HL-60/S4 treated with phorbol 12-myristate 13-acetate at 8.2 ng/mL for 4 days and 3 days (cell line): ENCODE measurements around the gene AFG1L.
"Not testable (repeated sequence)": the region's sequence is repeated elsewhere in the genome, so short reads cannot be mapped to it uniquely, and the experiment has no call there.

Experiments
- in situ Hi-C: fragments of 300-500 bp; cut with MboI; formaldehyde crosslinking; loops from 2 replicates; pipeline ENCODE4 v1.15.0; 2022; ENCODE audit warnings: low sequenced_read_pairs

AFG1L gene

GRCh38 chr6:108507316-108507715, 212.5 kb downstream of the AFG1L start:
- in situ Hi-C loops = no loop called here

- in situ Hi-C loops = no loop called here
Observed at GRCh38 chr6:108510461-108511319, 215.8 kb downstream of the AFG1L start.

- in situ Hi-C loops = no loop called here
Observed at GRCh38 chr6:108518714-108519576, 224.1 kb downstream of the AFG1L start.

GRCh38 chr6:108521616-108522107, 226.8 kb downstream of the AFG1L start:
- in situ Hi-C loops = no loop called here

- in situ Hi-C loops = no loop called here
Observed at GRCh38 chr6:108523697-108524096, 228.8 kb downstream of the AFG1L start.

- in situ Hi-C loops = no loop called here
Observed at GRCh38 chr6:108524528-108525248, 229.8 kb downstream of the AFG1L start.

DNA sequence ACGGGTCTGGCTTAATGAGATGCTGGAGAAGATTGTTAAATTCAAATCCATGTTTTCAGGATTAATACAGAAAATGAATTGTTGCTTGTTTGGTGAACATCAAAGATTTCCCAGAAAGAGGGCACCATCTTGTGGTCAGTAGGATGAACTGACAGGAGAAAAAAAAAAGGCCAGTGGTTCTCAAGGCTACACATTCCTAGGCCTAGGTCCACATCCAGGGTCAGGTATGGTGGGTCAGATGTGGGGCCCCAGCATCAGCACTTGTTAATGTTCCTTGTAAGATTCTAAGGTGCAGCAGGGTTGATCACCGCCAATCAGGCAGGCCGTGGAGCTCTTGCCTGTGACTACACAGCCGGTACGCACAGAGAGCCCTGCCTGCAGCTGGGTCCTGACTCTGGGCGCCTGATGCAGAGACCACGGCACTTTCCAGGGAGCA, 231.9 kb downstream of the AFG1L start:
- in situ Hi-C loops = no loop called here

- in situ Hi-C loops = no loop called here
Observed at GRCh38 chr6:108528878-108529277, 234.0 kb downstream of the AFG1L start.

DNA sequence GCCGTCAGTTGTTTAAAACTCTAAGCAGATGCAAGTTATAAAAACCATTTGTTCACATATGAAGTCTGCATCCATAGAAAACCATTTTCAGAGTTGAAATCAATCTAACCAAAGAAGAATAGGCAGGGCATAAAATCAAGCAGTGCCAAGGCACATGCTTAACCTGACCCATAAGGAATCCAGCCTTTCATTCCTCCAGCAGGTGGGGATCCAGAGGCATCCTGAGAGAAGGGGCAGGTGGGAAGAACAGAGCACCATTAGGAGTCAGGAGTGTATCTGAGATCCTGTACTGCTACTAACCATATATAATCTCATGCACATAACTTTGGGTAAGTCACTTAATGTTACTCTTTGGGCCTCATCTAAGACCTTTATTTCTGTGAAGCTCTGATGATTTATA, 236.5 kb downstream of the AFG1L start:
- in situ Hi-C loops = no loop called here

- in situ Hi-C loops = no loop called here
Observed at GRCh38 chr6:108535114-108535742, 240.4 kb downstream of the AFG1L start.

GRCh38 chr6:108535920-108536535, 241.2 kb downstream of the AFG1L start:
- in situ Hi-C loops = not testable (repeated sequence)

GRCh38 chr6:108541843-108542759, 247.2 kb downstream of the AFG1L start:
- in situ Hi-C loops = loop anchor here (10.0 kb wide), 1 partner anchor 523 kb away; no protein-coding TSS in a partner anchor

GRCh38 chr6:108543175-108543940, 248.5 kb downstream of the AFG1L start:
- in situ Hi-C loops = loop anchor here (10.0 kb wide), 1 partner anchor 521 kb away; no protein-coding TSS in a partner anchor

DNA sequence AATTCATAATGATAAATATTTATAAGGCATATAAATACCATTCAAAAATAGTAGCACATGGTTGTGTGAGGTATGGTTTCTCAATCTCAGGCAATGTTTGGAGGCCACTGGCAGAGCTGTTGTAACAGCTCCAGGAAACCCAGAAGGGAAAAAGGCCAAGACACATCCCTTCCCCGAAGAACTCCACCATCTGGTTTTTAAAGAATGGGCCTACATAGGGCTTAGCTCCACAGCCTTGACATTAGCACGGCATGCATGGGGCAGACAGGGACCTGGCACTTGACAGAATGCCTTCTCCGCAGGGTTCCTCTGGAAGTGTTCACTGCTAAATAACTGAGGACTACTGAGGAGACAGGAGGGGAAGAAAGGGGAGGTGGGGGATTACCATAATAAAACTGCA, 249.8 kb downstream of the AFG1L start:
- in situ Hi-C loops = loop anchor here (10.0 kb wide), 1 partner anchor 520 kb away; no protein-coding TSS in a partner anchor

GRCh38 chr6:108546079-108547049, 251.5 kb downstream of the AFG1L start:
- in situ Hi-C loops = loop anchor here (10.0 kb wide), 1 partner anchor 518 kb away; no protein-coding TSS in a partner anchor

GRCh38 chr6:108549241-108549640, 254.4 kb downstream of the AFG1L start:
- in situ Hi-C loops = loop anchor here (10.0 kb wide), 1 partner anchor 516 kb away; no protein-coding TSS in a partner anchor

DNA sequence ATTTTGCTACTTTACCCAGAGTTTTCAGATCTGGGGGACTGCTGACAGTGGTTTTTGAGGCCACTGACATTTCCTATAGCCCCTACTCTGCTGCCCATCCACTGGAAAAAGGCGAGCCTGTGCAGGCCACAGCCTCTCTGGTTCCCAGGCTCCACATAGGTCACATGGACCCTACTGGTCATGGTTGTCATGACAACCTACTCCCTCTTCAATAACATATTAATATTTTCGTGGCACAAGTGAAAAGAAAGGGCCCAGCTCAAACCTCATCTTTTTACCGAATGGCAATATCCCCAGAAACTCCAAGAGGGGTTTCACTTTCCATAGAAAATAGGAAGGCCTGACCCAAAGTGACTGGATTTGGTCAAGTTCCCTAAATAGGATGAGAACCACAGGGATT, 254.9 kb downstream of the AFG1L start:
- in situ Hi-C loops = loop anchor here (10.0 to 25.0 kb wide), 2 partner anchors 238 to 515 kb away; no protein-coding TSS in a partner anchor
